ENCODE results near the gene EXO5.
"Not testable (repeated sequence)": the region's sequence is repeated elsewhere in the genome, so short reads cannot be mapped to it uniquely, and the experiment has no call there.

Gene EXO5, protein sequence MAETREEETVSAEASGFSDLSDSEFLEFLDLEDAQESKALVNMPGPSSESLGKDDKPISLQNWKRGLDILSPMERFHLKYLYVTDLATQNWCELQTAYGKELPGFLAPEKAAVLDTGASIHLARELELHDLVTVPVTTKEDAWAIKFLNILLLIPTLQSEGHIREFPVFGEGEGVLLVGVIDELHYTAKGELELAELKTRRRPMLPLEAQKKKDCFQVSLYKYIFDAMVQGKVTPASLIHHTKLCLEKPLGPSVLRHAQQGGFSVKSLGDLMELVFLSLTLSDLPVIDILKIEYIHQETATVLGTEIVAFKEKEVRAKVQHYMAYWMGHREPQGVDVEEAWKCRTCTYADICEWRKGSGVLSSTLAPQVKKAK

DNA sequence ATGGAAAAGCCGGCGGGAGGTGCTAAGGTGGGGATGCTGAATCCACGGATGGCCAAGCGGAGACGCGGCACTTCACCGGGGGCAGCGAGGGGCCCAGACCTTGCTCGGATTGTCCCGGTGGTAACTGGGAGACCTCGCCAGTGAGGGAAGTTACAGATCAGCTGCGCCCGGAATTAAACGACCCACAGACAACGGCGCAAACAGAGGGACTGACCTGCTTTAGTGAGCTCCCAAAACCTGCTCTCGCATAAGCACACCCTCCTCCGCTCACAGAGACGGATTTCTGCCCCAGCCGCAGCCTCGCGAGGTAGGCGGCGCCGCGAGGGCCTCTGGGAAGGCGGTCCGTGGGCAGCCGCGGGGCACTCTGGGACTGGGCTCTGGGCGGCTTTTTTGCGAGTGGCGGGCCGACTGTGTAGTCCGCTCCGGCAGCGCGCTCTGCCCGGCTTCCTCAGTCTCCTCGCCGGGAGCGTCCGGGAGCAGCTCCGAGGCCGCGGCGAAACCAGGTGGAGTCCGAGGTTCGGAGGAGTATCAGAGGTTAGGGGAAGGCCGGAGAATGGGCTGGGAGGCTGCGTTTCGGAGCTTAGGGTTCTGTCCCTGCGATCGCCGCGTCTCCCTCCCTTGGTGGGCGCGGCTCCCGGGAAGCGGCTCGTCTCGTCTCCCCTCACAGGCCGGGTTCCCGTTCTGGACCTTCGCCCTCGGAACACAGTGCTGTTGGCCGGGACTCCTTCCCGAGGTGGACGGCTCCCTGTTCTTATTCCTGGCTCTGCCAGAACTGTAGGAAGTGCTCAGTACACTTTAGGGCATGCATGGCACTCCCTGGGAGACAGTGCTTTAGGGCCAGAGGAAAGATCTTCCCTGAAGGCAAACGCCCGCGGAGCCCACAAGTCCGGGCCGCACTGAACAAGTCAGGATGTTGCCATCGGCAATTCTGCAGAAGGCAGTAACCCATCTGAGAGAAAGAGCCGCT lies at the start of gene EXO5:
Gene EXO5 (plus strand): TSS at position 393 of the 967 bp plus-strand sequence. CDS start 5,778 bp downstream, outside the sequence.
- peak; percentile 93 for DNase-seq

DNA sequence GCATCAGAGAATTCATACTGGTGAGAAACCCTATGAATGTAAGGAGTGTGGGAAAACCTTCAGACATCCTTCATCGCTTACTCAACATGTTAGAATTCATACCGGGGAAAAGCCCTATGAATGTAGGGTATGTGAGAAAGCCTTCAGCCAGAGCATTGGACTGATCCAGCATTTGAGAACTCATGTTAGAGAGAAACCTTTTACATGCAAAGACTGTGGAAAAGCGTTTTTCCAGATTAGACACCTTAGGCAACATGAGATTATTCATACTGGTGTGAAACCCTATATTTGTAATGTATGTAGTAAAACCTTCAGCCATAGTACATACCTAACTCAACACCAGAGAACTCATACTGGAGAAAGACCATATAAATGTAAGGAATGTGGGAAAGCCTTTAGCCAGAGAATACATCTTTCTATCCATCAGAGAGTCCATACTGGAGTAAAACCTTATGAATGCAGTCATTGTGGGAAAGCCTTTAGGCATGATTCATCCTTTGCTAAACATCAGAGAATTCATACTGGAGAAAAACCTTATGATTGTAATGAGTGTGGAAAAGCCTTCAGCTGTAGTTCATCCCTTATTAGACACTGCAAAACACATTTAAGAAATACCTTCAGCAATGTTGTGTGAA lies 45.5 kb upstream of the EXO5 start:
- DNase-seq = no peak

- no peak for DNase-seq
Observed at GRCh38 chr1:40469327-40469726, 39.2 kb upstream of the EXO5 start.

DNA sequence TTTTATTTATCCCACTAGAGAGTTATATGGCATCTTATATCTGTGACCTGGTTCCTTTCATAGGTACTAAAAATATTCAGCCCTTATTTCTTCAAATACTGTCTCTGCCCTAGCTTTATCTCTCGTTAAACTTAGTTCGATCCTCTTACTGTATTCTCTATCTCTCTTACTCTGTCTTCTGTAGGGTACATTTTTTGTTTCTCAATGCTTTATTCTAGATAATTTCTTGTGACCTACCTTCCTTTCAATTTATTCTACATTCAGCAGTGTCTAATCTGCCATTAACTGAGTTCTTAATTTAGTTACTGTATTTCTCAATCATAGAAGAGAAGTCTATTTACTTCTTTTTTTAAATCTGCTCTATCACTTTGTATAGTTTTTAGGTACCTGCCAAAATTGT lies 33.3 kb upstream of the EXO5 start:
- DNase-seq = no peak

GRCh38 chr1:40476924-40477677 lies 31.5 kb upstream of the EXO5 start, which contains the start of gene ZFP69:
TSS of gene ZFP69 (plus strand) at chr1:40477290. CDS start at chr1:40479362, 2,072 bp downstream.
- DNase-seq = peak; percentile 87

DNA sequence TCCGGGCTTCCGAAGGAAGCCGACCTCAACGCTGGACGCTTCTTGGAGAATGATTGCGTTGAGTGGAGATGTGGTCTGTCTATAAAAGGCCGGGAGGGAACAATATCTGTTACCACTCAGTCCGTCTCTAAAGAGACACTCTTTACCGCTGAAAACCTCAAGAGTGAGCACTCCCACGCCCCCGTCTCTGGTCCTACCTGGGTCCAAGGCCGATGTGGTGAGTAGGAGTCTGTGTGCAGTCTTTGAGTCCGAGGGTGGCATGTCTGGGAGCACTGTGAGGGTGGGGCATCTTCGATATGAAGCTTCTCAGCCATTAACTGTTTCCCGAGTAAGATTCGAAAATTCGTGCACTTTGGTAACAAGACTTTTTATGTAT lies 30.9 kb upstream of the EXO5 start:
- DNase-seq = peak; percentile 72

- DNase-seq = no peak
Observed at GRCh38 chr1:40478276-40478675, 30.3 kb upstream of the EXO5 start.

GRCh38 chr1:40479156-40479555 lies 29.4 kb upstream of the EXO5 start:
- no peak for DNase-seq

DNA sequence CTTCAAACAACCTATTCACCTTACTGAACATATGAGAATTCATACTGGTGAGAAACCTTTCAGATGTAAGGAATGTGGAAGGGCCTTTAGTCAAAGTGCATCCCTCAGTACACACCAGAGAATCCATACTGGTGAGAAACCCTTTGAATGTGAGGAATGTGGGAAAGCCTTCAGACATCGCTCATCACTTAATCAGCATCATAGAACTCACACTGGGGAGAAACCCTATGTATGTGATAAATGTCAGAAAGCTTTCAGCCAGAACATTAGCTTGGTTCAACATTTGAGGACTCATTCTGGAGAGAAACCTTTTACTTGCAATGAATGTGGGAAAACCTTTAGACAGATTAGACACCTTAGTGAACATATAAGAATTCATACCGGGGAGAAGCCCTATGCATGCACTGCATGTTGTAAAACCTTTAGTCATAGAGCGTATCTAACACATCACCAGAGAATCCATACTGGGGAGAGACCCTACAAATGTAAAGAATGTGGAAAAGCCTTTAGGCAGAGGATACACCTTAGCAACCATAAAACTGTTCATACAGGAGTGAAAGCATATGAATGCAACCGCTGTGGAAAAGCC lies 13.2 kb upstream of the EXO5 start:
- DNase-seq = no peak

GRCh38 chr1:40502651-40503050 lies 5.9 kb upstream of the EXO5 start:
- not testable (repeated sequence) for DNase-seq

DNA sequence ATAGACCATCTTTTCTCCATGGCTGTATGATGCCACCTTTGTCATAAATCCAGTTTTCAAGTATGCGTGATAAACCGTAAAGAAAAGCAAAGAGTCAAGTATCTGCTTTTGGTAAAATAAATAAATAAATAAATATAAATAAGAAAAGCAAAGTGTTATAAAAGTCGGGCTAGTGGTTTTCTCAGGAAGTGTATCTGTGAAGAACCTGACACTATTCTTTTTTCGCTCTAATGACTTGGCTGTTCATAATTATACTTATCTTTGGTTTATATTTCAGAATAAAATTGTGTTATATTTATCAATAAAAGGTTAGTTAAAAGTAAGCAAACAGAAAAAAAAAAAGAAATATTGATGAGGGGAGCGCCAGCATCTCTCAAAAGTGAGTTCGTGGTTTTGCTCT lies 594 bp upstream of the EXO5 start:
- no peak for DNase-seq

- DNase-seq = no peak
Observed at GRCh38 chr1:40519517-40519916, 10.9 kb downstream of the EXO5 start.

GRCh38 chr1:40530735-40531380 lies 22.3 kb downstream of the EXO5 start:
- no peak for DNase-seq

DNA sequence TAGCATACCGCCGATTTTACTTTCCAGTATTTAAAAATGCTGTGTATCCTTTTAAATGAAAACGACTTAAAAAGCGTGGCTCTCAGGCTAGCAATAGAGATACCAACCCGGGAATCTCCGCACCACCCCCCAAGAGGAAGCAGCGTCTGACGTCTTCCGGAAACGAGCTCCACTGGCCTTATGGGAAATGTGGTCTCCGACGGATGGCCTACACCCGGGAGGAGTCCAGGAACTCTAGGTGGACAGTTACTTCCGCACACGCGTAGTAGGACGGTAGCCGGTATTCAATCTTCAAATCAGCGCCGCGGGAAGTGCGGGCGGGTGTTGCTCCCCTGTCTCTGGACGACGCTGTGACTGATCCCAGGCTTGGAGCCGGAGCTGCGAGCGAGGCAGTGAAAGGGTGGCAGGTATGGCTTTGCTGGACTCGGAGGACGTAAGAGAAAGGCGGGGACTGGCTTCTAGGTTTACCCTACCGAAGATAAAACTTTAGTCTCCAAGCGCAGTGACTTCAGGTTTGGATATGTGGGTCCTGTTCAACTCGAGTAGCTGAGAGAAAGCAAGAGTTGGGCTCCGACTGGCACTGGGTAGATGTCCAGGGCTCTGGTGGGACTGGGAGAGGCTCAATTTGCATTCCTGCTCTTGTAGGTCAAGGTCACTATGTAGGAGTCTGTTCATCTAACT lies 23.0 kb downstream of the EXO5 start, which contains the start of gene ZNF684:
Gene ZNF684 (plus strand): TSS at position 257 of the 681 bp plus-strand sequence. CDS start 1,530 bp downstream, outside the sequence.
- peak; percentile 87 for DNase-seq

DNA sequence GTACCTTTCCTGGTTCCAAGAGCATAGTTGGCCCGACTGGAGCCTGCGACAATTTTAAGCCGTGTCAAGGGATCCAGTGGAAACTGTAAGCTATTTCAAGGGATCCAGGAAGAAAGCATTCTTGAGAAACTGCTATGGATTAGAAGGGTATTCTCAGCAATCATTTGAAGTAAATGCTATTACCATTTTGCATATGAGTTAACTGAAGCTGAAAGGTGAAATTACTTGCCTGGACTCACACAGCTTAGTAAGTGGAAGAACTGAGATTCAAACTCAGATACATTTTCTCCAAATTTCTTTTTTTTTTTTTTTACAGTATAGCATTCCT lies 23.5 kb downstream of the EXO5 start:
- DNase-seq = no peak

- no peak for DNase-seq
Observed at GRCh38 chr1:40532844-40533424, 24.4 kb downstream of the EXO5 start.

GRCh38 chr1:40534589-40534988 lies 26.0 kb downstream of the EXO5 start:
- DNase-seq = no peak

DNA sequence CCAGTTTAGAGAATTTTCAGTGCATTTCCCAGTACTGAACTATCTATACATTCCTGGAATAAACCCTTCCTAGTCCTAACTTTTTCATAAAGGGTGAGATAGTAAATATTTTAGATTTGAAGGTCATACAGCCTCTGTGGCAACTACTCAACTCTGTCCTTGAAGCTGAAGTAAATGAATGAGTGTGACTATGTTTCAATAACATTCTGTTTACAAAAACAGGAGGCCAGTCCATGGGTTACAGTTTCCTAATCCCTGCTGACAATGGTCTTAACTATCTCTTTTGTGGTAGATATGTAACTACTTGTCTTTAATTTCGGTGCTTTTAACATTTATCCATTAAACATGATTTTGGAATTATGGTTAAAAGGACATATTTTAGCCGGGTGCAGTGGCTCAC lies 27.2 kb downstream of the EXO5 start:
- no peak for DNase-seq

DNA sequence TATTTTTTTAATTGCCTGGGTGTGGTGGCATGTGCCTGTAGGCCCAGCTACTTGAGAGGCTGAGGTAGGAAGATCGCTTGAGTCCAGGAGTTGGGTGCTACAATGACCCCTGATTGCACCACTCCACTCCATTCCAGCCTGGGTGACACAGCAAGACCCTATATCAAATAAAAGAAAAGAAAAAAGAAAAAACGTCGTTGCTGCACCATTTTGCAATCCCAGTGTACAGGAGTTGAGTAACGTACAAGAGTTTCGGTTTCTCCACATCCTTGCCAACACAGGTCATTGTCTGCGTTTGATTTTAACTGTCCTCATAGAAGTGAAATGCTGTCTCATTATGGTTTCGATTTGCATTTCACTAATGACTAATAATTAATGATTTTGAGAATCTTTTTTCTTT lies 30.8 kb downstream of the EXO5 start:
- no peak for DNase-seq

DNA sequence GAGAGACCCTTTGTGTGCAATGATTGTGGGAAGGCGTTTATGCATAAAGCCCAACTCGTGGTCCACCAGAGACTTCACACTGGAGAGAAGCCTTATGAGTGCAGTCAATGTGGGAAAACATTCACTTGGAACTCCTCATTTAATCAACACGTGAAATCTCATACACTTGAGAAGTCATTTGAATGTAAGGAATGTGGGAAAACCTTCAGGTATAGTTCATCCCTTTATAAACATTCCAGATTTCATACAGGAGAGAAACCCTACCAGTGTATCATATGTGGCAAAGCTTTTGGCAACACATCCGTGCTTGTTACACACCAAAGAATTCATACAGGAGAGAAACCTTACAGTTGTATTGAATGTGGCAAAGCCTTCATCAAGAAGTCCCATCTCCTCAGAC lies 38.4 kb downstream of the EXO5 start:
- no peak for DNase-seq

GRCh38 chr1:40553017-40553416 lies 44.5 kb downstream of the EXO5 start:
- no peak for DNase-seq

Data from activated CD8-positive, alpha-beta memory T cell treated with anti-CD3 and anti-CD28 coated beads for 24 hours (primary cell).